ENCODE data around the gene TSPAN17.

Gene TSPAN17

DNA sequence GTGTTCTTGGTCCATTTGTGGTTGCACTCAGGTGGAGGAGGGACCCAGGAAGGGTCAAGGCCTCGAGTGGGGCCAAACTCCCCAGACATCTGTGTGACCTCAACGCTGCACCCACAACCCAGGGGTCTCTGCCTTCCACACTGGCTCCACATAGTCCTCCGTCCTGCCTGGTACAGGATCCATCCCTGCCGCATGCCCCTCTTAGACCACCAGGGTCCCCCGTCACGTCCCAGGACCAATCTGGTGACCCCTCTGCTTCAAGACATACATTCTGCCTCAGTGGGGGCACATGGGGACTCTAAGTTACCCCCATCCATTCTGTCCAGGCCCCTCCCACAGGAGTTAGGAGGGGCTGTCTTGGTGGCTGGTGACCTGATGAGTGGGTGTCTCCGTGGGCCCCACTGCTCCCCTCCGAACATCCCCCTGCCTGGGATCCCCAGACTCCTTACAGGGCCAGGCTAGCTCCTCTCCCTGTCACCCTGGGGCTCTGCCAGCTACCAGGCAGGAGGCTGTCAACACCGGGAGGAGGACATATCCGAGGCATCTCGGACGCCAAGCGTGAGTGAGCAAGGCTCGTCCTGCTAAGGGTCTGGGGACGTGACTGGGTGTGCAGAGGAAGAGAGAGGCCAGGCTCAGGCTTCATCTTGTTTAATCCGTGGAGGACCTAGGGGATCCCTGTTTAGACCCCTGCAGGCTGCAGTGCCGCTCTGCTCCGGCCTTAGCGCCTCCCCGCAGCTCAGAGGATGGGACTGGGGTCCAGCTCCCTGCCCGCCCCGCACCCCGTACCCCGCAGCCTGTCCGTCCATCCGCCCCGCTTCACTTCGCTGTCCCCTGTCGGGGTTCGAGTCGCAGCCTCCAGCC lies 32.3 kb downstream of the TSPAN17 start:
- intact Hi-C loops (cut with DNase I; ENCODE audit: low total_unique reads), result no loop called here
- H3K9me3 ChIP-seq, result peaks cover 0 to 8% (median under 1%) of the 10 kb centered on the region in 3 donors
- DNase-seq, result no peak
- no peaks in the 10 kb centered on the region for H3K36me3 ChIP-seq
- no peak overlapping the region for H3K27ac ChIP-seq
- no peak overlapping the region for H3K4me3 ChIP-seq
- TF ChIP-seq, protein P1, sequence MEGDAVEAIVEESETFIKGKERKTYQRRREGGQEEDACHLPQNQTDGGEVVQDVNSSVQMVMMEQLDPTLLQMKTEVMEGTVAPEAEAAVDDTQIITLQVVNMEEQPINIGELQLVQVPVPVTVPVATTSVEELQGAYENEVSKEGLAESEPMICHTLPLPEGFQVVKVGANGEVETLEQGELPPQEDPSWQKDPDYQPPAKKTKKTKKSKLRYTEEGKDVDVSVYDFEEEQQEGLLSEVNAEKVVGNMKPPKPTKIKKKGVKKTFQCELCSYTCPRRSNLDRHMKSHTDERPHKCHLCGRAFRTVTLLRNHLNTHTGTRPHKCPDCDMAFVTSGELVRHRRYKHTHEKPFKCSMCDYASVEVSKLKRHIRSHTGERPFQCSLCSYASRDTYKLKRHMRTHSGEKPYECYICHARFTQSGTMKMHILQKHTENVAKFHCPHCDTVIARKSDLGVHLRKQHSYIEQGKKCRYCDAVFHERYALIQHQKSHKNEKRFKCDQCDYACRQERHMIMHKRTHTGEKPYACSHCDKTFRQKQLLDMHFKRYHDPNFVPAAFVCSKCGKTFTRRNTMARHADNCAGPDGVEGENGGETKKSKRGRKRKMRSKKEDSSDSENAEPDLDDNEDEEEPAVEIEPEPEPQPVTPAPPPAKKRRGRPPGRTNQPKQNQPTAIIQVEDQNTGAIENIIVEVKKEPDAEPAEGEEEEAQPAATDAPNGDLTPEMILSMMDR (IDR thresholded peaks at IDR 0.05), result no peak
- H3K4me1 ChIP-seq, result peaks cover 0 to 7% (median 0%) of the 10 kb centered on the region in 4 donors
- peaks cover 0 to 58% of the 10 kb centered on the region in 2 donors for H3K27me3 ChIP-seq

GRCh38 chr5:176680226-176680563 lies 32.9 kb downstream of the TSPAN17 start:
- no peaks in the 10 kb centered on the region for H3K36me3 ChIP-seq
- H3K27me3 ChIP-seq, result peaks cover 0 to 58% of the 10 kb centered on the region in 2 donors
- DNase-seq, result no peak
- peaks cover 0 to 12% (median 6%) of the 10 kb centered on the region in 3 donors for H3K9me3 ChIP-seq
- no peak overlapping the region for H3K27ac ChIP-seq
- intact Hi-C loops (cut with DNase I; ENCODE audit: low total_unique reads), result no loop called here
- peaks cover 0 to 7% (median 0%) of the 10 kb centered on the region in 4 donors for H3K4me1 ChIP-seq
- TF ChIP-seq, protein P1 (IDR thresholded peaks at IDR 0.05), result no peak
- no peak overlapping the region for H3K4me3 ChIP-seq

DNA sequence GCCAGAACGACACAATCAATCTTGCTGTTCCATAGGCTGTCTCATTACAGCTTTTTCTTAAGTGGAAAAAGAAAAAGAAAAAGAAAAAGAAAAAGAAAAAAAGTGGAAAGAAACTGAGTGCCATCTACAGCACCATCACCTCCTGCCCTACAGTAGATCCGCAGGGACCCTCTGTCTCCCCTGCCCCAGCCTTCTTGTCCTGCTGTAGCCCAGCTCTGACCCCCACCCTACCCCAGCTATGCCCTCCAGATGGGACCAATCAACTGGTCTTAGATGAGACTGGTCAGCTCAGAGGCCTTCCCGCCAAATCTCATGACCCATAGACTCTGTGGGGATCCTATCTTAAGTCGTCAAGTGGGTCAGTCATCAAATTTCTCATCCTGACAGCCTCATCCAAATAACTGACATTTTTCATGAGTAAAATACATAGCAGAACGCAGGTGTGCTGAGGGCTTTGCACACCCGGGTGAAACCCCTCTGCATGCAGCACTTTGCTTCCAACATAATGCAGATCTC lies 34.8 kb downstream of the TSPAN17 start:
- DNase-seq, result no peak
- Histone ChIP-seq H3K4me1 (peaks cover 0 to 7% (median 0%) of the 10 kb centered on the region in 4 donors), H3K27me3 (peaks cover 0 to 57% of the 10 kb centered on the region in 2 donors), H3K27ac (no peak overlapping the region), H3K36me3 (no peaks in the 10 kb centered on the region), H3K9me3 (peaks cover 0 to 12% (median 6%) of the 10 kb centered on the region in 3 donors), H3K4me3 (no peak overlapping the region)
- intact Hi-C loops (cut with DNase I; ENCODE audit: low total_unique reads), result no loop called here
- TF ChIP-seq, protein P1 (IDR thresholded peaks at IDR 0.05), result no peak

- intact Hi-C loops (cut with DNase I; ENCODE audit: low total_unique reads), result no loop called here
- Histone ChIP-seq H3K27me3 (peaks cover 0 to 34% of the 10 kb centered on the region in 2 donors), H3K27ac (no peak overlapping the region), H3K4me3 (no peak overlapping the region), H3K9me3 (peaks cover 0 to 12% (median 6%) of the 10 kb centered on the region in 3 donors), H3K36me3 (no peaks in the 10 kb centered on the region), H3K4me1 (peaks cover 0 to 5% (median 0%) of the 10 kb centered on the region in 4 donors)
- TF ChIP-seq, protein P1 (IDR thresholded peaks at IDR 0.05), result no peak
- no peak for DNase-seq
Observed at GRCh38 chr5:176685010-176685409, 37.7 kb downstream of the TSPAN17 start.

- Histone ChIP-seq H3K4me3 (no peak overlapping the region), H3K36me3 (no peaks in the 10 kb centered on the region), H3K27ac (no peak overlapping the region), H3K9me3 (peaks cover 0 to 12% (median 6%) of the 10 kb centered on the region in 3 donors), H3K27me3 (peaks cover 0 to 33% of the 10 kb centered on the region in 2 donors), H3K4me1 (no peaks in the 10 kb centered on the region)
- intact Hi-C loops (cut with DNase I; ENCODE audit: low total_unique reads), result no loop called here
- TF ChIP-seq, protein P1 (IDR thresholded peaks at IDR 0.05), result no peak
- DNase-seq, result no peak
Observed at GRCh38 chr5:176687247-176687646, 40.0 kb downstream of the TSPAN17 start.

All from tibial artery (tissue), 4 donors.